Measurements from ENCODE around the gene ACSBG1.

Gene ACSBG1

DNA sequence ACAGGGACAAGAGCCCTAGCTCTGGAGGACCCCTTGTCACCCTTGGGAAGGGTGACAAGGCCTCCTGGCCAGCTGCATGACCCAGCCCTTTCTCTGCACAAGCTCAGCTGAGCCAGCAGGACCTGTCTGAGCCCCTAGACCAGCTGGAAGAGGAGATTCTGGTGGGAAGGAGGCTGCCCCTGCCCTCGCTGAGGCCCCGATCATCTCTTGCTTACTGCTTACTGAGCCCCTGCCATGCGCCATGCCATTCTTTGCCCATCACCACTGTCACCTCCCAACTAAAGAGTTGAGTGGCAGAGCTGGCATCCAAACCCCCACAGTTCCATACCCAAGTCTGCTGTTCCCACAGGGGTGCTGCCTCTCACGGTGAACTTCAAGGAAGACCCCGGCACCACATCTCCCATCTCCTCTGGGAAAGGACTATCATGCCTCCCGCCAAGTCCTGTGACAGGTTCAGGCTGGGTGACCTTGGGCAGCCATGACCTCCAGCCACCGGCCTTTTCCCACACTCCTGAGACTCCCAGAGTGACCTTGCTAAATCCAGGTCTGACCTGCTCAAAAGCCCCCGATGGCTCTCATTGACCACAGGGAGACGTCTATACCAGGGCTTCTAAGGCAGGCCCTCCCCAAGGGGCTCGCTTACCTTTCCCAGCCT, 34.0 kb downstream of the ACSBG1 start:
- no peak overlapping the region for H3K4me3 ChIP-seq (ENCODE audit: control insufficient read depth, low read depth, low read length)
- TF ChIP-seq, protein P1, sequence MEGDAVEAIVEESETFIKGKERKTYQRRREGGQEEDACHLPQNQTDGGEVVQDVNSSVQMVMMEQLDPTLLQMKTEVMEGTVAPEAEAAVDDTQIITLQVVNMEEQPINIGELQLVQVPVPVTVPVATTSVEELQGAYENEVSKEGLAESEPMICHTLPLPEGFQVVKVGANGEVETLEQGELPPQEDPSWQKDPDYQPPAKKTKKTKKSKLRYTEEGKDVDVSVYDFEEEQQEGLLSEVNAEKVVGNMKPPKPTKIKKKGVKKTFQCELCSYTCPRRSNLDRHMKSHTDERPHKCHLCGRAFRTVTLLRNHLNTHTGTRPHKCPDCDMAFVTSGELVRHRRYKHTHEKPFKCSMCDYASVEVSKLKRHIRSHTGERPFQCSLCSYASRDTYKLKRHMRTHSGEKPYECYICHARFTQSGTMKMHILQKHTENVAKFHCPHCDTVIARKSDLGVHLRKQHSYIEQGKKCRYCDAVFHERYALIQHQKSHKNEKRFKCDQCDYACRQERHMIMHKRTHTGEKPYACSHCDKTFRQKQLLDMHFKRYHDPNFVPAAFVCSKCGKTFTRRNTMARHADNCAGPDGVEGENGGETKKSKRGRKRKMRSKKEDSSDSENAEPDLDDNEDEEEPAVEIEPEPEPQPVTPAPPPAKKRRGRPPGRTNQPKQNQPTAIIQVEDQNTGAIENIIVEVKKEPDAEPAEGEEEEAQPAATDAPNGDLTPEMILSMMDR (IDR thresholded peaks at IDR 0.05; ENCODE audit: control insufficient read depth, insufficient read depth, low read depth, low read length, missing control alignments), result no peak
- no peak for DNase-seq (ENCODE audit: low read depth)

DNA sequence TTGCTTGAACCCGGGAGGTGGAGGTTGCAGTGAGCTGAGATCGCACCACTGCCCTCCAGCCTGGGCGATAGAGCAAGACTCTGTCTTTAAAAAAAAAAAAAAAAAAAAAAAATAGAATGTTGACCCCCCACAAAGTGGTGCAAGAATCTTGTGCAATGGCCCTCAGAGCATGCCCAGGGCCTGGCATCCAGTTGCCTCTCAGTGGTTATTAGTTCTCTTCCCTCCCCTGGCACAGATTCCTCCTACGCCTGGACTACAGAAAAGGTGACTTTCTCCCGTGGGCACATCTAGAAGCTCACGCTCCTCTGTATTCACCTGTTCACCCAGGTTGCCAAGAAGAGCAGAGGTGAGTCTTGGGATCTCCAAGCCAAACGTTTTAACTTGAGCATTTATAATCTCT, 36.7 kb downstream of the ACSBG1 start:
- DNase-seq (ENCODE audit: low read depth), result no peak
- H3K4me3 ChIP-seq (ENCODE audit: control insufficient read depth, low read depth, low read length), result no peak overlapping the region
- TF ChIP-seq, protein P1 (IDR thresholded peaks at IDR 0.05; ENCODE audit: control insufficient read depth, insufficient read depth, low read depth, low read length, missing control alignments), result no peak

DNA sequence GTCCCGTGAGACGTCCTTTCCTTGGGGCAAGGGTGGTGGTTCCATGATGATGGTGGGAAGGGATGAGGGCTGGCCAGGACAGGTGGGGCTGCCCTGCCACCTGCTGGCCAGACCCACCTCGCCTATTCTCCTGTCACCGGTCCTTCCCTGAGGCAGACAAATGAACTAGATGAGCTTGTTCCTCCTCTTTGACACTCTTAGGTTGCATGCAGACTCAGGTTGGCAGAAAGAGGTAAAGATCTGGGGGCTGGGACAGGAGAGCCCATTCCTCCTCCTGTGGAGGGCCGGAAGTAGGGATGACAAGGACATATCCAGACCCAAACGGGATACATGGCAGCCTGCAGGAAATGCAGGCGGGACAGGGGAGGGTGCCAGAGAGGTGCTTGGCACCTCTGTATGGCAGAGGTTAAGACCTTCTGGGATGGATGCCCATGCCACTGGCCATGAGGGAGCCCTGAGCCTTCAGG, 38.6 kb downstream of the ACSBG1 start:
- TF ChIP-seq, protein P1 (IDR thresholded peaks at IDR 0.05; ENCODE audit: control insufficient read depth, insufficient read depth, low read depth, low read length, missing control alignments), result peak; percentile 66
- H3K4me3 ChIP-seq (ENCODE audit: control insufficient read depth, low read depth, low read length), result no peak overlapping the region
- no peak for DNase-seq (ENCODE audit: low read depth)

GRCh38 chr15:78194568-78194925, 39.8 kb downstream of the ACSBG1 start:
- DNase-seq (ENCODE audit: low read depth), result no peak
- TF ChIP-seq, protein P1 (IDR thresholded peaks at IDR 0.05; ENCODE audit: control insufficient read depth, insufficient read depth, low read depth, low read length, missing control alignments), result no peak

DNA sequence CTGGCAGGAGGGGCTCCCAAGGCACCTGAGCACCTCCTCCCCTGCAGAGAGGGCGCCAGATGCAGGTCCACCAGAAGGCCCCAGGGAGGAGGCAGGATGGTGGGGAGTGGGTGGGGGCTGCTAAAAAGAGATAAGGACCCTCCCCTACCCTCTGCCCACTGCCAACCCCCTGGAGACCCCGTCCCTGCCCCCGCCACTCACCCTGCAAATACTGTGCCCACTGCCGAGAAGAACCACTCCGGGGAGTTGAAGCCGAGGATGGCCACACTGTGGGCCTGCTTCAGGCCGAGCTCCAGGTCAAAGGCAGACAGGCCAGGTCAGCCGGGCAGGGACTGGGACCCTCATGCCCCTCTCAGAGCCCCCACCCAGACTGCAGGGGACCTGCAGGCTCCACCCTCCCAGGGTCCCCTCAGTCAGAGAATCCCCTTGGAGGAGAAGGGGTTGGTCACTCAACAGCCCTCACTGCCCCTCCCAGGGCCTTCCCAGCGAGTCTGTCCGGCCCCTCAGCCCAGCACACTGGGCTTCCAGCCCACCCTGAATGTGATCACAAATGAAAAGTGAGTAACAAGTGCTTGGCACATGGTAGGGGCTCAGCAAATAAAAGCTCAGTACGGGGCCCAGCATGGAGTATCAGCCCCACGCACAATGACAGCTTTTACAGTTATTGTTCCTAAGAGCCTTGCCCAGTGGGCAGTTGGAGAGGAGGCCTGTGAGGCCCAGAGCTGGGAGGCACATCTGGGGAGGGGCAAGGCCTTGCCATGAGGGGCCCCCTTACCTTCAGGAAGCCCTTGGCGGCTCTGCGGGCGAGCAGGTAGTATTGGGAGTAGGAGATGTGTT, 40.4 kb downstream of the ACSBG1 start:
- TF ChIP-seq, protein P1 (IDR thresholded peaks at IDR 0.05; ENCODE audit: control insufficient read depth, insufficient read depth, low read depth, low read length, missing control alignments), result no peak
- no peak overlapping the region for H3K4me3 ChIP-seq (ENCODE audit: control insufficient read depth, low read depth, low read length)
- no peak for DNase-seq (ENCODE audit: low read depth)

More at GRCh38 chr15:78194568-78194925, 39.8 kb downstream of the ACSBG1 start:
- H3K4me3 ChIP-seq (ENCODE audit: control insufficient read depth, low read depth, low read length), result no peak overlapping the region

GRCh38 chr15:78192826-78193594, 41.4 kb downstream of the ACSBG1 start:
- DNase-seq (ENCODE audit: low read depth), result no peak
- no peak overlapping the region for H3K4me3 ChIP-seq (ENCODE audit: control insufficient read depth, low read depth, low read length)
- TF ChIP-seq, protein P1 (IDR thresholded peaks at IDR 0.05; ENCODE audit: control insufficient read depth, insufficient read depth, low read depth, low read length, missing control alignments), result no peak

Measured in AG09309 (cell line).